A673 (cell line): ENCODE data around the gene TEX44. TPM values are rescaled to one million over a fixed set of nuclear protein-coding genes. Genes with fewer than 3 reads are reported as not detected.
"Not testable (repeated sequence)": the region's sequence is repeated elsewhere in the genome, so short reads cannot be mapped to it uniquely, and the experiment has no call there.

Experiments used
- BruUV-seq: library from RNA; stranded (reverse); fragments of 400-500 nt; replicated peaks from 2 replicates; lab custom pipeline; 2021; lab: Mats Ljungman, UMichigan
- CTCF ChIA-PET: fragments of 300-600 bp; sonication (Branson Sonifier 250); formaldehyde crosslinking; loops from one replicate; lab custom pipeline; 2022; ENCODE audit warnings: antibody characterized with exemption; lab: Charles Lee
- POLR2A ChIA-PET: fragments of 300-600 bp; sonication (Branson Sonifier 250); formaldehyde crosslinking; loops from one replicate; lab custom pipeline; 2022; ENCODE audit warnings: antibody characterized with exemption; ENCODE audit not compliant: low non-redundant PET; lab: Charles Lee
- DNase-seq: peaks from one replicate; pipeline ENCODE4 v3.0.0-alpha.2; 2015; ENCODE audit warnings: low spot score
- H3K27ac ChIP-seq: fragments of 200-600 bp; sonication (generic); 2 replicates; pipeline ENCODE4 v1.5.1; 2016; ENCODE audit warnings: mixed run types, low read depth, mild to moderate bottlenecking, mixed read lengths, antibody characterized with exemption, low read length; ENCODE audit not compliant: poor library complexity, severe bottlenecking
- H3K27me3 ChIP-seq: fragments of 200-600 bp; sonication (generic); replicated peaks from 2 replicates; pipeline ENCODE4 v1.6.1; 2017; ENCODE audit warnings: mixed run types, low read depth, mild to moderate bottlenecking, mixed read lengths, antibody characterized with exemption, low read length; ENCODE audit not compliant: insufficient read depth, poor library complexity
- H3K36me3 ChIP-seq: fragments of 200-600 bp; sonication (generic); 2 replicates; pipeline ENCODE4 v1.6.1; 2016; ENCODE audit warnings: mixed run types, mild to moderate bottlenecking, mixed read lengths, antibody characterized with exemption, low read length; ENCODE audit not compliant: insufficient read depth, poor library complexity, severe bottlenecking
- H3K4me1 ChIP-seq: fragments of 200-600 bp; sonication (generic); 2 replicates; pipeline ENCODE4 v1.6.1; 2017; ENCODE audit warnings: mixed run types, mild to moderate bottlenecking, mixed read lengths, antibody characterized with exemption, low read length; ENCODE audit not compliant: insufficient read depth, poor library complexity, severe bottlenecking
- H3K4me3 ChIP-seq: fragments of 200-600 bp; sonication (generic); 2 replicates; pipeline ENCODE4 v1.5.1; 2016; ENCODE audit warnings: low read depth, mixed run types, mild to moderate bottlenecking, mixed read lengths, low read length; ENCODE audit not compliant: poor library complexity, severe bottlenecking
- H3K9me3 ChIP-seq: fragments of 200-600 bp; sonication (generic); 2 replicates; pipeline ENCODE4 v1.6.1; 2016; ENCODE audit warnings: mixed run types, low read depth, mild to moderate bottlenecking, mixed read lengths, antibody characterized with exemption, low read length; ENCODE audit not compliant: poor library complexity, severe bottlenecking
- EZH2 ChIP-seq: fragments of 200-600 bp; sonication (generic); IDR thresholded peaks from 2 replicates; pipeline ENCODE4 v1.6.1; 2017; ENCODE audit warnings: borderline replicate concordance, low read depth, mild to moderate bottlenecking, mixed read lengths, antibody characterized with exemption, low read length; ENCODE audit not compliant: poor library complexity, severe bottlenecking
- intact Hi-C: fragments of 100-400 bp; cut with micrococcal nuclease; formaldehyde crosslinking; loops from one replicate; pipeline ENCODE4 v1.10.0; 2022; ENCODE audit not compliant: unreplicated experiment
- total RNA-seq: library from RNA; stranded (reverse); gene quantifications from 2 replicates; pipeline ENCODE4 v1.2.3, GENCODE V29; 2021
- TF ChIP-seq, protein P1 (sequence below): fragments of 300-800, 200-600 bp; sonication (generic); conservative IDR thresholded peaks from 2 replicates; pipeline ENCODE4 v1.5.1; 2017; ENCODE audit warnings: low read depth, mild to moderate bottlenecking, antibody characterized with exemption, low read length, moderate library complexity, mixed read lengths

Gene TEX44
- total RNA-seq, 1 experiment from 2014 or later: not detected

DNA sequence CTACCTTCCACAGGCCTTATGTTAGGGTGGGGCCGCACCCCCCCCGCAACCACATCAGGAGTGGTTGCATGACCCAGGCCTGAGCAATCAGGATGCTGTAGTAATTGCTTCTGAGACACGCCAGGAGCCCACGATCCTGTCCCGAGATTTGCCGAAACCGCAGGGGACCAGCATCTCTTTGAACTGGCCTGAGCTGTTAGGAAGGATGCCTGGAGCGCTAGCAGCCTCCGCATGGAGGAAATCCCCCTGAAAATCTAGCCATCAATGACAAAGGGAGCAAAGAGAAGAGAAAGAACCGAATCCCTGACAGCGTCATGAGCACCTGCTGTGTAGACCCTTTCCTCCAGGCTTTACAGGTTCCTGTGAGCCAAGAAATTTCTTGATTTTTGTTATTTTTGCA is 8.7 kb upstream of the TEX44 start:
- intact Hi-C loops: no loop called here

DNA sequence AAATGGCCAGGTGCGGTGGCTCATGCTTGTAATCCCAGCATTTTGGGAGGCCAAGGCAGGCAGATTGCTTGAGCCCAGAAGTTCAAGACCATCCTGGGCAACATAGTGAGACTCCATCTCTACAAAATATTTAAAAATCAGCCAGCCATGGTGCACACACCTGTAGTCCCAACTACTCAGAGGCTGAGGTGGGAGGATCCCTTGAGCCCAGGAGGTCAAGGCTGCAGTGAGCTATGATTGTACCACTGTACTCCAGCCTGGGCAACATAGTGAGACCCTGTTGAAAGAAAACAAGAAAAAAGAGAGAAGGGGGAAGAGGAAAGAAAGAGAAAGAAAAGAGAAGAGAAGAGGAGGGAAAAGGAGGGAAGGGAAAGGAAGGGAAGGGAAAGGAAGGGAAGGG is 4.9 kb upstream of the TEX44 start:
- H3K36me3 ChIP-seq, BruUV-seq, H3K27me3 ChIP-seq, H3K4me1 ChIP-seq, H3K9me3 ChIP-seq, intact Hi-C loops, CTCF ChIA-PET, DNase-seq, POLR2A ChIA-PET, H3K27ac ChIP-seq, H3K4me3 ChIP-seq: not testable (repeated sequence)

More for the DNA sequence above, 8.7 kb upstream of the TEX44 start:
- Histone ChIP-seq H3K27me3 (no peaks in the 10 kb centered on the region), H3K27ac (no peak overlapping the region), H3K4me3 (no peak overlapping the region), H3K9me3 (no peaks in the 10 kb centered on the region), H3K4me1 (no peaks in the 10 kb centered on the region), H3K36me3 (no peaks in the 10 kb centered on the region)
- TF ChIP-seq, protein P1, sequence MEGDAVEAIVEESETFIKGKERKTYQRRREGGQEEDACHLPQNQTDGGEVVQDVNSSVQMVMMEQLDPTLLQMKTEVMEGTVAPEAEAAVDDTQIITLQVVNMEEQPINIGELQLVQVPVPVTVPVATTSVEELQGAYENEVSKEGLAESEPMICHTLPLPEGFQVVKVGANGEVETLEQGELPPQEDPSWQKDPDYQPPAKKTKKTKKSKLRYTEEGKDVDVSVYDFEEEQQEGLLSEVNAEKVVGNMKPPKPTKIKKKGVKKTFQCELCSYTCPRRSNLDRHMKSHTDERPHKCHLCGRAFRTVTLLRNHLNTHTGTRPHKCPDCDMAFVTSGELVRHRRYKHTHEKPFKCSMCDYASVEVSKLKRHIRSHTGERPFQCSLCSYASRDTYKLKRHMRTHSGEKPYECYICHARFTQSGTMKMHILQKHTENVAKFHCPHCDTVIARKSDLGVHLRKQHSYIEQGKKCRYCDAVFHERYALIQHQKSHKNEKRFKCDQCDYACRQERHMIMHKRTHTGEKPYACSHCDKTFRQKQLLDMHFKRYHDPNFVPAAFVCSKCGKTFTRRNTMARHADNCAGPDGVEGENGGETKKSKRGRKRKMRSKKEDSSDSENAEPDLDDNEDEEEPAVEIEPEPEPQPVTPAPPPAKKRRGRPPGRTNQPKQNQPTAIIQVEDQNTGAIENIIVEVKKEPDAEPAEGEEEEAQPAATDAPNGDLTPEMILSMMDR: no peak
- no peak for TF ChIP-seq EZH2
- ChIA-PET POLR2A (no interaction called here), CTCF (no interaction called here)
- DNase-seq: no peak
- no TSS peak for BruUV-seq

DNA sequence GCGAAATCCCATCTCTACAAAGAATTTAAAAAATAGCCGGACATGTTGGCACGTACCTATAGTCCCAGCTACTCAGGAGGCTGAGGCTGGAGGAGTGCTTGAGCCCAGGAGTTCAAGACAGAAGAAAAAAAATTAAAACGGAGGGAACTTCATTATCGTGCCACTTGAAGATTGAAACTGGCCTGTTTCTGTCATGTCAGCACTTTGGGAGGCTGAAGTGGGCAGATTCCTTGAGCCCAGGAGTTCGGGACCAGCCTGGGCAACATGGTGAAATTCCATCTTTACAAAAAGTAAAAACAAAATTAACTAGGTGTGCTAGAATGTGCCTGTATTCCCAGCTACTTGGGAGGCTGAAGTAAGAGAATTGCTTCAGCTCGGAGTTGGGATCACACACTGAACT is 3.0 kb upstream of the TEX44 start:
- no peak overlapping the region for H3K27ac ChIP-seq
- no TSS peak for BruUV-seq
- H3K9me3 ChIP-seq: no peaks in the 10 kb centered on the region
- DNase-seq: no peak
- no peaks in the 10 kb centered on the region for H3K36me3 ChIP-seq
- no peak overlapping the region for H3K4me3 ChIP-seq
- intact Hi-C loops: no loop called here
- H3K4me1 ChIP-seq: no peaks in the 10 kb centered on the region
- no peaks in the 10 kb centered on the region for H3K27me3 ChIP-seq
- no peak for TF ChIP-seq EZH2
- CTCF ChIA-PET: no interaction called here
- POLR2A ChIA-PET: no interaction called here

DNA sequence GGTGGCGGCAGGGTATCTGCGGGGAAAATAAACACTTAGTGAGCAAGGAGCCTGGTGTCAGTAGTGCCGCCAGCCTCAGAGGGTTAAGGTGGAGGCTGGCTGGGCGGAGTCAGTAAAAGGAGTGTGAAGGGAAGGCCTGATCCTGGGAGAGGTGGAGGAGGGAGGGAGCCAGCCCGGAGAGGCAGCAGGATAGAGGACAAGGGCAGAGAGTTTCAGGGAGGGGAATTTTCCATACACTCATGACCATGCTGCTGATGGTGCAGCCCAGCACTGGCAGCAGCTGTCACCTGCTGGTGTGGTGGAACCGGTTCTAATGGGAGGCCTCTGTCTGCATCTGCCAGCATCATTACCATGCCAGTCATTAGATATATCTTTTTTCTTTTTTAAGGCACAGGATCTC is 2.0 kb upstream of the TEX44 start:
- POLR2A ChIA-PET: no interaction called here
- no TSS peak for BruUV-seq
- Histone ChIP-seq H3K9me3 (no peaks in the 10 kb centered on the region), H3K27ac (no peak overlapping the region), H3K27me3 (no peaks in the 10 kb centered on the region), H3K4me3 (no peak overlapping the region), H3K36me3 (no peaks in the 10 kb centered on the region), H3K4me1 (no peaks in the 10 kb centered on the region)
- no peak for TF ChIP-seq EZH2
- TF ChIP-seq, protein P1: no peak
- CTCF ChIA-PET: interaction anchor here (0.6 kb wide), 1 partner anchor 316 kb away, joined by 3 read pairs; no protein-coding TSS in a partner anchor
- intact Hi-C loops: no loop called here
- no peak for DNase-seq
